Measurements from ENCODE around the gene AQR.
"Not testable (repeated sequence)": the region's sequence is repeated elsewhere in the genome, so short reads cannot be mapped to it uniquely, and the experiment has no call there.

The AQR gene

DNA sequence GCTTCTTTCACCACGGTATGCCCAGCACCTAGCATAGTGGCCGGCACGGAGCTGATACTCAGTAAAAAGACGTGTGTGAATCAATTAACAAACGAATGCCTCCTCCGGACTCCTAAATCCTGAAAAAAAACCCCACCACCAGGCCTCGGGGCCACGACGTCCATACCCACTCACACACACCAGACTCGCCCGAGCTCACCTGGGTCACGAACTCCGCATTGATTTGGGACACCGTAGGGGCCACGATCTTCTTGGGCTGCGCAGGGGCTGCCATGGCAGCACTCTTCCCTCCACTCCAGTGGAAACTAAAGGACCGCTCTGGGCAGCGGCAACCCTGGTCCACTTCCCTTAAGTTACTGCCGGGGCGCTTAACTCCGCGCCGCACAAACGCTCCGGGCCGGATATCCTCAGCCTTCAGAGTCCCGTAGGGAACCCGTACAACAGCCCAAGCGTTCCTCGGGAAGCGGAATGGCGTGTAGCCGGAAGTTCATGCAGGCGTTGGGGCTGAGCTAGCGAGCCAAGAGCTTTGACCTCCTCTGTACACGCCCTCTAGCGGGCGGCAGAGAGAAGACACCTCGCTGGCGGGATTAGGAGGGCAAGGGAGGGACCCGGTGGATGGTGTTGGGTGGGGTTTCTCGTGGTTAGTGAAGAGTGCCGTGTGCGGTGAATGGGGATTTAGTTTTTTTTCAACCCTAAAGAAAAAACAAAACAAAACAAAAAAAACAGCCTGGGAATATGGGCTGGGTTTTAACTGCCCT is at the start of gene AQR:
TSS of gene AQR (minus strand) at position 403 of the 758 bp plus-strand sequence. CDS start at position 274, 129 bp downstream.
- peak; percentile 85 for DNase-seq (ENCODE audit: low read depth)

- DNase-seq (ENCODE audit: low read depth): no peak
Measured at GRCh38 chr15:35014241-35014640, 44.7 kb upstream of the AQR start.

- DNase-seq (ENCODE audit: low read depth): no peak
Measured at GRCh38 chr15:35013370-35013769, 43.8 kb upstream of the AQR start.

DNA sequence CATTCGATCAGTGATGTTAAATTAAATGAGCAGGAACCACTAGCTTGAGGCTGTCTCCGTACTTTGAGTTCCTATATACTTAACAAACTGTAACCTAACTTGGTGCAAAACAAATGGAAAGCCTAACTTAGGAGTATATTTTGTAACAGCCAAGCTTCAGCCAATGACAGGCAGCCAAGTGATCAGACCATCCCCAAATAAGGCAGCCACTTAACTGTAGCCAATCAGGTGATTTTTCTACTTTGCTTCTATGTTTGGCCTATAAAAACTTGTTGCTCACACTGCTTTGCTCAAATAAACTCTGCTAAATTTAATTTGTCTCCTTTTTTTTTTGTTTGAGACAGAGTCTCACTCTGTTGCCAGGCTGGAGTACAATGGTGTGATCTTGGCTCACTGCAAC is 37.9 kb upstream of the AQR start:
- DNase-seq (ENCODE audit: low read depth): no peak

DNA sequence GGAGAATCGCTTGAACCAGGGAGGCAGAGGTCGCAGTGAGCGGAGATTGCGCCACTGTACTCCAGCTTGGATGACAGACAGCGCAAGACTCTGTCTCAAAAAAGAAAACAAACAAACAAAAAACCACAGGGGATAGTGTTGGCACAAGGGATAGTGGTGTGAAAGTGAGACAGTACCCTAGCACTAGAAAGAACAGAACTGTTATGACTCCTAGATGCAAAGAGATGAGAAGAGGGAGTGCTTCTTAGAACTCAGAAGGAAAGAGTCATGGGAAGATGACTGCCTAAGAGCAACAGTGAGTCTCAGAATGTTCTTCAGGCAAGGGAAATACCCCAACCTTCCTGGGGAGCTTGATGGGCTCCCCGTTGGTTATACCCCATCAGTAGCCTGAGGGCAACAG is 36.4 kb upstream of the AQR start:
- DNase-seq (ENCODE audit: low read depth): no peak

DNA sequence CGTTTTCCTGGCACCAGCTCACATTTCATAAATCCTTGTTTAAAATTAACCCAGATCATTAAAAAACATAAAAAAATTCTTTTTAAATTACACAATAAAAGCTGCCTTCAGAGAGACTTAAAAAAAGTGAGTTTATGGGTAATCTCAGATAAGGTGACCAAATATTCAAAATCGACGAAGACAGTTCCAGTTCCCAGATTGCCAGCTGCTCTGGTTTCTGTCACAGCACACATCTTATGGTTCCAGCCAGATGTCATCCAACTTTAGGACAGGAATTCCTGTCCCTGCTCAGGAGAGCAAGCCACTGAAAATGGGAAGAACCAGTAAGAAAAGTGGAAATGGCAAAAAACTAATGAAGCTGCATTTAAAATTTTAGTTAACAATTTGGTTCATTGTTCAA is 34.4 kb upstream of the AQR start:
- DNase-seq (ENCODE audit: low read depth): no peak

GRCh38 chr15:35000511-35000910 is 31.0 kb upstream of the AQR start:
- DNase-seq (ENCODE audit: low read depth): no peak

DNA sequence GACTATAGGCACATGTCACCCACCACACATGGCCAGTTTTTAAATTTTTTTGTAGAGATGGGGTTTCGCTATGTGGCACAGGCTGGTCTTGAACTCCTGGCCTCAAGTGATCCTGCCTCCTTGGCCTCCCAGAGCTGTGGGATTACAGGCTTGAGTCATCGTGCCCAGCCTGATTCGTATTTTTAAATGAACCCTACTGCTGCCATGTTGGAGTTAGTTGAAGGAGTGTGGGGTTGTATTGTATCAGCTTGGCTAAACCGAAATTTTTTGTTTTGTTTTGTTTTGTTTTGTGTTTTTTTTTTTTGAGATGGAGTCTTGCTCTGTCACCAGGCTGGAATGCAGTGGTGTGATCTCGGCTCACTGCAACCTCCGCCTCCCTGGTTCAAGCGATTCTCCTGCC is 30.4 kb upstream of the AQR start:
- no peak for DNase-seq (ENCODE audit: low read depth)

GRCh38 chr15:34994925-34995324 is 25.4 kb upstream of the AQR start:
- no peak for DNase-seq (ENCODE audit: low read depth)

- no peak for DNase-seq (ENCODE audit: low read depth)
Measured at GRCh38 chr15:34993877-34994276, 24.3 kb upstream of the AQR start.

DNA sequence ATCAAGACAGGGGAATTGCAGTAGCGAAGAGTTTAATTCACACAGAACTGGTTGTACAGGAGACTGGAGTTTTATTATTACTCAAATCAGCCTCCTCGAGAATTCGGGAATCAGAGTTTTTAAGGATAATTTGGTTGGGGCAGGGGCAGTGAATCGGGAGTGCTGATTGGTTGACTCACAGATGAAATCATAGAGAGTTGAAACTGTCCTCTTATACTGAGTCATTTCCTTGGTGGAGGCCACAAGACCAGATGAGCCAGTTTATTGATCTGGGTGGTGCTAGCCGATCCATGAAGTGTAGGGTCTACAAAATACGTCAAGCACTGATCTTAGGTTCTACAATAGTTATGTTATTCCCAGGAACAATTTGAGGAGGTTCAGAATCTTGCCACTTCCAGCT is 23.9 kb upstream of the AQR start:
- DNase-seq (ENCODE audit: low read depth): no peak

GRCh38 chr15:34988027-34988902 is 18.7 kb upstream of the AQR start, which contains the start of gene ZNF770:
ZNF770 (minus strand) TSS chr15:34988287; CDS start chr15:34983434, 4,853 bp downstream.
- peak; percentile 72 for DNase-seq (ENCODE audit: low read depth)

- DNase-seq (ENCODE audit: low read depth): no peak
Measured at GRCh38 chr15:34987609-34988026, 18.1 kb upstream of the AQR start.

DNA sequence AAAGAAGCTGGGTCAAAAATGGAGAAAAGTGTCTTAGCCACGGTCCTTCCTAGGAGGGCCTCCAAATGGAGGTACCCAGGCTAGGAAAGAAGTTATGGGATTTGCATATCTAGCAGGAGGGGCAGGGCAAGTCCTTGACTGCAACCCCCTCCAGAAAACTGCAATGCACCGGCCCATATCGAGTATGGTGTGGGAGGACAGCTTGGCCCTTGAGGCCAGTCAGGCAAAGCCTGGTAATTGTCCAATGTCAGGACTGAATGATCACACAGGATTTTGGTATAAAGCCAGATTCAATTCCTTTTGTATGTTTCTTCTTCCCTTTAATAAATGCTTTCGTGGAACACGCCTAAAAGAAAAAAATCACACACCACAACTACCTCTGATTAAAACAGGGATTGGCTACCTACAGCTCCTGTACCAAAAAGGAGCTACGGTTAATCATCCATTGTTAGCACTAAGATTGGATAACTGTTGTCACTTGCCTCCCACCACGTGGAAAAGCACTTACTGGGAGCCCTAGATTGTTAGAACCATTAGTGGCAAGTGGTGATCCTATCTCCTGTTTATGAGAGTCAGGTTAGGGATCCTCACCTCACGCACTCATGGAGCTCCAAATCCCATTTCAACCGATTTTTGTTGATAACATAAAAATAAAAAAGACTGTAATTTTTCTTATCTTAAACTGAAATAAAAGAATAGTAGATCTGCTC is 17.4 kb upstream of the AQR start:
- DNase-seq (ENCODE audit: low read depth): no peak

DNA sequence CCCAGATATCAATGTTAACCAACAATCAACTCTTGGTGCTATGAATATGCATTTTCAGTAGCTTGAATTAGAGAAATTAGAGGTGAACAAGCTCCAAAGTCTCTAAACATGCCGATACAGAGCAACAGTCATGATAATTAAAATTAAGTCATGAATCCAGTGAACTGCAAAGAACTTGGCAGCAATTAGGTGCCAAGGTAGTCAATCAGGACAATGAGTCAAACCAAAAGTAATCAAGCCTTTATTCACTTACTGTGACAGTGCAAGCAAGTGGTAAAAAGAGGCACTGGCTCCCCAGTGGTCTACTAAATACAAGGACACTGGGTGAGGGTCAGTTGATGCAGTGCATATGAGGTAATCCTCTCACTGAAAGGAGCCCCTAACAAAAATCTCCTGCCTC is 16.8 kb upstream of the AQR start:
- no peak for DNase-seq (ENCODE audit: low read depth)

- DNase-seq (ENCODE audit: low read depth): no peak
Measured at GRCh38 chr15:34984889-34985630, 15.5 kb upstream of the AQR start.

GRCh38 chr15:34976743-34977142 is 7.2 kb upstream of the AQR start:
- DNase-seq (ENCODE audit: low read depth): no peak

DNA sequence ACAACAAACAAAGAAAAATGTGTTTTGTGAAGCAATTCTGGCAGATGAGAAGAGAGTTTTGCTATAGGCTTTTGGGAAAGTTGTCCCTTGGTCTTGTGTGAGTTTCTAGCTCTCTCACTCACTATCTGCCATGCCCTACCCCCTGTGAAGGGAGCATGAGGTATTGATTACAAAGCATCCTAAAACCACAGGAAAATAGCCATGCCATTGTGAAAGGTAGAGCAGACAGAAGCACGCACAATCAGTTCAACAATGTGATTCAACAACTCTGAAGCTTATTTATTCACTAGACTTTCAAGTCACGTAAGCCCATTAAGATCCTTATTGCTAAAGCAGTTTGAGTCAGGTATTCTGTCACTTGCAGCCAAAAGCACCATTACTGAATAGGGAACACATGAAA is 6.5 kb upstream of the AQR start:
- no peak for DNase-seq (ENCODE audit: low read depth)

DNA sequence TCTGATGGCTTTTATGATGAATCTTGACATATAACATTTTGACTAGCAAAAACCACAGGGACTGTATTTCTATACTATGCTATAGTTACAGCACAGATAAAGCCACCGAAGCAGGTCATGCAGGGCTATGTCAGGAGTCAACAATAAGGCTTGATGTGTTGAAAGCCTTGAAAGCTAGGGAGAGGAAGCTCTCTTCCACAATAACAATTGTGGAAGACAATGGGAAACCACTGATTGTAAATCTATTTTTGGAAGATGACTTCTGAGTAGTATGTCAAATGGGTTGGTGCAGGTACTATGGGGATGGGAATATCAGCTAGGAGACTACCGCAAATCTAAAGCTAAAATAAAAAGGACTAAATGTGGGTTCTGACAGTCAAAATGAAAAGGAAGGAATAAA is 4.0 kb upstream of the AQR start:
- DNase-seq (ENCODE audit: low read depth): no peak

DNA sequence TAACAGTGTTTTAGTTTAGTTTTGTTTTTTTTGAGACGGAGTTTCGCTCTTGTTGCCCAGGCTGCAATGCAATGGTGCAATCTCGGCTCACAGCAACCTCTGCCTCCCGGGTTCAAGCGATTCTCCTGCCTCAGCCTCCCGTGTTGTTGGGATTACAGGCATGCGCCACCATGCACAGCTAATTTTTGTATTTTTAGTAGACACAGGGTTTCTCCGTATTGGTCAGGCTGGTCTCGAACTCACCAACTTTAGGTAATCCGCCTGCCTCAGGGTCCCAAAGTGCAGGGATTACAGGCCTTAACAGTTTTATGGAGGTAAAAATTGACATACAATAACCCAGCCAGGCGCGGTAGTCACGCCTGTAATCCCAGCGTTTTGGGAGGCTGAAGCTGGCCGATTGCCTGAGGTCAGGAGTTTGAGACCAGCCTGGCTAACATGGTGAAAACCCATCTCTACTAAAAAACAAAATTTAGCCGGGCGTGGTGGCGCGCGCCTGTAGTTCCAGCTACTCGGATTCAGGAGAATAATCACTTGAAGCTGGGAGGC is 629 bp upstream of the AQR start:
- DNase-seq (ENCODE audit: low read depth): not testable (repeated sequence)

GRCh38 chr15:34964277-34964676 is 5.3 kb downstream of the AQR start:
- no peak for DNase-seq (ENCODE audit: low read depth)

DNA sequence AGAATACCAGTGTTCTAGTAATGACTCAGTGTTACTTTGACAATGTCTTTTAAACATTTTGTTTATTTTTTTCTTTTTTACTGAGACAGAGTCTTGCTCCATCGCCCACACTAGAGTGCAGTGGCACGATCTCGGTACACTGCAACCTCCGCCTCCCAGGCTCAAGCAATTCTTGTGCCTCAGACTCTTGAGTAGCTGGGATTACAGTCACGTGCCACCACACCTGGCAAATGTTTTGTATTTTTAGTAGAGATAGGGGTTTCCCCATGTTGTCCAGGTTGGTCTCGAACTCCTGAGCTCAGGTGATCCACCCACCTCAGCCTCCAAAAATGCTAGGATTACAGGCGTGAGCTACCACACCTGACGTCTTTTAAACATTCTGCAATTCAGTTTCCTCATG is 15.7 kb downstream of the AQR start:
- DNase-seq (ENCODE audit: low read depth): no peak

Measured in stimulated activated CD8-positive, alpha-beta memory T cell treated with anti-CD3 and anti-CD28 coated beads, Interleukin-4, amount 100 ng/mL, for 24 hours (primary cell).